EH (cell line): ENCODE measurements around the gene CBR3.
"Not testable (repeated sequence)": the region's sequence is repeated elsewhere in the genome, so short reads cannot be mapped to it uniquely, and the experiment has no call there.

ENCODE experiments used
- DNase-seq: peaks from one replicate; pipeline ENCODE4 v3.0.0-alpha.2; 2015; ENCODE audit warnings: low read depth

The CBR3 gene

DNA sequence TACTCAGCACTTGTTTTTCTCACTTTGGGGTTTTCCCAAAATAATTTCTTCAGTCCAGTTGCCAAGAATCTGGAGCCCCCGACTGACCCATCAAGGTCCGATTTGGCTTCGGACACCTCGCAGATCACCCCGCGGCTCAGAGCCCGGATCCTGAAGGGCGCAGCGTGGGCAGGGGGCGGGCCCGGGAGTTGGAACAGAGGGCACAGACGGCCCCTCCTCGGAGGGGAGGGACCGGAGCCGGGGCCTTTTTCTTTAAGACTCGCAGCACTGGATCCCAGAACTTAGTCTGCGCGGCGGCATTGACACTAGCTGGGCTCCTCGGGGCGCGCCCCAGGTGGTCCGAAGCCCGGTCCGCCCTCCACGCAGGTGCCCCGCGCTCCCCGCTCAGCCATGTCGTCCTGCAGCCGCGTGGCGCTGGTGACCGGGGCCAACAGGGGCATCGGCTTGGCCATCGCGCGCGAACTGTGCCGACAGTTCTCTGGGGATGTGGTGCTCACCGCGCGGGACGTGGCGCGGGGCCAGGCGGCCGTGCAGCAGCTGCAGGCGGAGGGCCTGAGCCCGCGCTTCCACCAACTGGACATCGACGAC is at the start of gene CBR3:
TSS of gene CBR3 (plus strand) at position 277 of the 588 bp plus-strand sequence. CDS start at position 391, 114 bp downstream.
- DNase-seq: peak; percentile 68

DNA sequence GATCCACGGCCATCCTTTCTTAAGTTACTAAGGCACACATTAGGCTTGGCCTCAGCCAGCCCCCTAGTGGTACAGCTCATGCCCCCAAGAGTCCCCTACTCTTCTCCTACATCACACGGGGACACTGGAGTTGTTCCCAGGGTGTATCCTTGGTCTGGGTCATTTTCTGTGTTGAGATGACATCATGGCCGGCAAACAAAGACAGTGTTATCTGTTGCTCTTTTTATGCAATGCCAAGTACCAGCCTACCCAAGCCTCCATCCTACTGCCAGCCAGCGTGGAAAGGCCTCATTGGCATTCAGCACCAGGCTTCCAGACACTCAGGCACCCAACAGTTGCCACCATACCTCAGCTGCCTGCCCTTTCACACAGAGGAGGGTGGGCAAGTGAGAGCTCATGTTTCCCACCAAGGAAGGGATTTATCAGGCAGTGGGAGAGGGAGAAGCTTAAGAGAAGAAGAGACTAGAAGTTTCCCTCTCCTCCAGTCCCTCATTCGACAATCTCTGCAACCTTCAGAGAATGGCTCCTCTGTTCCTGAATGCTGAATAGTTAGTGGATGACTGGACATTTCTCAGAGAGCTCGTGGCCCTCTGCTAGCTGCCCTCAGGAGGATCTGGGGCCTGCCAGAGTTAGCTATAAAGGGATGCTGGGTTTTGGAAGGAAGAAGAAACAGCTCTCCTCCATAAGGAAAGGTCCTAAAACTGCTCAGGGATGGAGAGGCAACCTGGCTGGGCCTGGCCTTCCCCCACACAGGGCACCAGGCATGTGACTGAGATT is 47.3 kb upstream of the CBR3 start:
- peak; percentile 49 for DNase-seq

DNA sequence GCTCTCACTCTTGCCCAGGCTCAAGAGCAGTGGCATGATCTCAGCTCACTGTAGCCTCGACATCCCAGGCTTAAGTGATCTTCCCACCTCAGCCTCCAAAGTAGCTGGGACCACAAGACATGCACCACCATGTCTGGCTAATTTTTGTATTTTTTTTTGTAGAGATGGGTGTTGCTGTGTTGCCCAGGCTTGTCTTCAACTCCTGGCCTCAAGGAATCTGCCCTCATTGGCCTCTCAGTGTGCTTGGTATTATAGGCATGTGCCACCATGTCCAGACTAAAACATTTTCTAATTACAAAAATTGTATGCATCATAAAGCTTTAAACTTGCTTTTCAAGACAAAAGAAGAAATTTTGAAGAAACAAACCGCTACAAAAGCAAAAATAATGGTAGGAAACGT is 44.9 kb upstream of the CBR3 start:
- DNase-seq: no peak

DNA sequence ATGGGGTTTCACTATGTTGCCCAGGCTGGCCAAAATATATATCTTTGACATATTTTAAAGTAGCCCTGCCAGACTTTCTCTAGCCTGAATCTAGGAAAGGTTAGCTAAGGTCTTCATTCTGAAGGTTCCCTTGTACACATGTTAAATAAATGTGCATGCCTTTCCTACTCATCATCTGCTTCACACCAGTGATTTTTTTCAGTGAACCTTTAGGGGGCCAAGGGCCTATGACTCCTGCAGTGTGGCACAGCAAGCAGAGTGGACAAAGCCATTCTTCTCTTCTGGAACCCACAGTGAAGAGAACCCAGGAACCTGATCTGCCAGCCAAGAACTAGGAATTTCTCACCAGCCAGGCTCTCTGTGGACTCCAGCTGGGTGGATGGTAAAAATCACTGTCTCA is 42.2 kb upstream of the CBR3 start:
- peak; percentile 41 for DNase-seq

DNA sequence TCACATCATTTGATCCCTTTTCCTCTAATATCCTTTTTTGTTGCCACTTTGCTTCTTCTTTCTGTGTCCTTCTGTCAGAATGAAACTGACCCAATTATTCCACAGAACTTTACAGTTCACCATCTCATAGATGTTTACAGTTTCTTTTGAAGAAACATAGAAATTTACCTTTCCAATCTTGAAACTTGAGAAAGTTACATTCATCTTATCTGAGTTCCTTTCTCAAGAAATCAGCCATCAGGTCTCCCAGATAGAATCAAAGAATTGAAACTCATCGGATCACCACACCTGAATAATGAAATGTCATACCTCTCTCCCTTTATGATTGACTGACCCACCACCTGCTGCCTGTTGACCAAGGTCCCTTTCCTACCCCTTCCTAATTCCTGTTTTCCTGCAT is 41.4 kb upstream of the CBR3 start:
- DNase-seq: no peak

DNA sequence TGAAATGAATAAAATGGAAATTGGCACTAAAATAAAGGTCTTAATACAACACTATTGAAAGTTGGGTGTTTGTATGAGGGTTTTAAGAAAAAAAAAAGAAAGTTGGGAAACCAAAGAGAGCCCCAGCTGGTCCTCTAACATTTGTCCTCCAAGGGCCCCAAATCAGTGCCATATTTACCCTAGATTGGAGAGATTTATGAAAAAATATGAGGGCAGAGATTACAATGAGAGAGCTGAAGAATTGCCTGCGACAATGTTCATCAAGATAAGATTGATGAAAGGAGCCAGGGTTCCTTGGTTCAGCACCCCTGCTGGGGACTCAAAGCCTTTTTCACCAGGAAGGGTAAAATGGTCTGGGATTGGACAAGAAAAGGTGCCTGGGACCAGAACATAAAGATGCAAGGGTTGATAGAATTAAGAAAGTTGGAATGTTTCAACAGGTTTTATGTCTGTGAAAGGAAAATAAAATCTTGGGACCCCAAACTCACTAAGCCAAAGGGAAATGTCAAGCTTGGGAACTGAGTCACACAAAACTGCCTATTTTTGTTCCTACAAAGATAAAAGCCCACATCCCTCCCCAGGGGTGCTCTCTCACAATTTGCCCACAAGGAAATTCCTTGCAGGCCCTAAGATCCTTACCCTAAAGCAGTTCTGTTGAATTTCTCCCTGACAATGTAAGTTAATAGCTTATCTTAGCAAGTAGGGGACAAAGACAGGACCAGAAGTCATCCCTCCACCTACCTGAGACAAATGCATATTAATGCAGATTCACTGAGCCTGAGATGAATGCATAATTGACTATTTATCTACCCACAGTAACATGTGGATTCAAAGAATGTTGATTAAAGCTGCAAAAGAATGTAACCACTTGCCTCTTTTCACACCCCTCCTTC is 38.2 kb upstream of the CBR3 start:
- no peak for DNase-seq

DNA sequence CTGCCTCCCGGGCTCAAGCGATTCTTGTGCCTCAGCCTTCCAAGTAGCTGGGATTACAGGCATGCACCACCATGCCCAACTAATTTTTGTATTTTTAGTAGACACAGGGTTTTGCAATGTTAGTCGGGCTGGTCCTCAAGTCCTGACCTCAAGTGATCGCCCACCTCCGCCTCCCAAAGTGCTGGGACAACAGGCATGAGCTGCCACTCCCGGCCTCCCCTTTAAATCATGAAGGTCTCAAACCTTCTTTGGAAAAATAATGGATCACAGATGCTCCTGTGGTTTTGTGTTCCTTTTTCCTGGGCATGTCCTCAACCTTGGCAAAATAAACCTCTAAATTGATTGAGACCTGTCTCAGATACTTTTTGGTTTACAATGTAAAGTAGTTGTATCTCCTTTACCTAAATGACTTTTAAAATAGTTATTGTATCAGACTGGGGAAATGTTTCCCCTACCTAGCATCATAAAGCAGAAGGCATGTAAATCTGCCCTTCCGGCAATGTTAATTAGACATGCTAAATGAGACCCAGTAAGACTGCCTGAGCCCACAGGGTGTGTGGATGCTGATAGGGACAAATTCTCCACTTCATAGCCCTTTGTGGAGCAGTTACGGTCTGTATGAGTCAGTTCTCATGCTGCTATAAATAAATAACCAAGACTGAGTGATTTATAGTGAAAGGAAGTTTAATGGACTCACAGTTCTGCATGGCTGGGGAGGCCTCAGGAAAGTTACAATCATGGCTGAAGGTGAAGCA is 37.3 kb upstream of the CBR3 start:
- DNase-seq: peak; percentile 72

DNA sequence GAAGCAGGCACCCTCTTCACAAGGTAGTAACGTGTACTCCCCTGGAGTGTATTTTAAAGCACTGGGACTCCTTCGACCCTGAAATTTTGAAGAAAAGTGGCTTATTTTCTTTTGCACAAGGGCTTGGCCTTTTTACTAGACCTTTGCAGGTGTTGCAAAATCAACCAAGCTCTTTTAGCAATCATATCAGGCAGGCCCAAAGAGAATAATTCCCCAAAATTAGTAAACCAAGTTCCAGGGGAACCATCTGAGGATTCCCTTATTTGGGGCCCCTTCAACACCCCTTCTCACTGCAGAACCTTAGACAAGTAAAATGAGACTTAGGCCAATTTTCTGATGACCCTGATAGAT is 36.7 kb upstream of the CBR3 start:
- DNase-seq: no peak

DNA sequence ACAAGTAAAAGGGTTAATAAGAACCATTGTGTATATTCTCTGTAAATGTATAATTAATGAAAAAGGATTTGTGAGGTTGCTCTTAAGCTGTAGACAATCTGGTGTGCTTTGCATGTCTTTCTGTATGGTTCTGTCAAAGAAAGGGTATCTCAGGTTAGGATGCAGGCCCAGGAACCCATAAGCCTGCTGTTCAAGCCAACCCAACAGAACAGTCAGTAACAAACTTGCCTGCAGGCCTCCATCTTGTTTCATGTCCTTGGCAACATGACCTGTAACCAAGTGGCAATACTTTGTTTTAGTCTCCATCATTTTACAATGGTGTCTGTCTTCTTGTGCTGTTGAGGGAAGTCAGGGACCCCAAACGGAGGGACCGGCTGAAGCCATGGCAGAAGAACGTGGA is 35.9 kb upstream of the CBR3 start:
- DNase-seq: no peak

DNA sequence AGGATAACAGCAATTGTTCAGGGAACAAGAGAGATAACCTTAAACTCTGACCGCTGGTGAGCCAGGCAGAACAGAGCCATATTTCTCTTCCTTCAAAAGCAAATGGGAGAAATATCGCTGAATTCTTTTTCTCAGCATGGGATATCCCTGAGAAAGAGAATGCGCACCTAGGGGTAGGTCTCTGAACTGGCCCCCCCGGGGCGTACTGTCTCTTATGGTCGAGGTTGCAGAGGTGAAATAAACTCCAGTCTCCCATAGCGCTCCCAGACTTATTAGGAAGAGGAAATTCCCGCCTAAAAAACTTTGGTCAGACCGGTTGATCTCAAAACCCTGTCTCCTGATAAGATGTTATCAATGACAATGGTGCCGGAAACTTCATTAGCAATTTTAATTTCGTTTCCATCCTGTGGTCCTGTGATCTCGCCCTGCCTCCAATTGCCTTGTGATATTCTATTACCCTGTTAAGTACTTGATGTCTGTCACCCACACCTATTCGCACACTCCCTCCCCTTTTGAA is 35.1 kb upstream of the CBR3 start:
- DNase-seq: not testable (repeated sequence)

DNA sequence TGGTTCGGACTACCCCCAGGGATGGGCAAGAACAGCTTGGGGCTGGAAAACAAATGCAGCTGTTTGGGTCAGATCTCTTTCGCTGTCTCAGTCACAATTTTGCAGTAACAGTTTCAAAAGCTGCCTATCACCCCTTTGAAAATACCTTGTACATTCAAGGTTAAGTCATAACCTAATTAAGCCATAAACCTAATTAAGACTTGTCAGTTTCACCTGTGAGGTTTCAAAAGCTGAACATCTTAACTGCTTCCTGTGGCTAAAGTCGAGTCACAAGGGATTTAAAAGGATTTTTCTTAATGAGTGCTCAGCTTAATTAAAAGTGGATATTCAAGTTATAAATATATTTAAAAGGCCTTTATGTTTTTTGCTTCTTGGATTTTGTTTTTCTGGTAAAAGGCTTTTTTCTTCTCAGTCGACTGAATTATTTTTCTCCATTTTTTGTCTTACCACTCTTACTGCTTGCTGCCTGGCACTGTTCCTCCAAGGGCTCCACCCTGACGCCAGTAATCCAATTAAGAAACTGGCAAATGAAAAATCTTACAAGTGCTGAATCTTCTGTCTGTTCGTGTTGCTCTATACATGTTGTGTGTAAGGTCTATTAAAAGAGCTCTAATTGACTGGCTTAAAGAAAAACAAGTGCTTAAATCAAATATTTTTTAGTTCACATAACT is 33.8 kb upstream of the CBR3 start:
- no peak for DNase-seq

DNA sequence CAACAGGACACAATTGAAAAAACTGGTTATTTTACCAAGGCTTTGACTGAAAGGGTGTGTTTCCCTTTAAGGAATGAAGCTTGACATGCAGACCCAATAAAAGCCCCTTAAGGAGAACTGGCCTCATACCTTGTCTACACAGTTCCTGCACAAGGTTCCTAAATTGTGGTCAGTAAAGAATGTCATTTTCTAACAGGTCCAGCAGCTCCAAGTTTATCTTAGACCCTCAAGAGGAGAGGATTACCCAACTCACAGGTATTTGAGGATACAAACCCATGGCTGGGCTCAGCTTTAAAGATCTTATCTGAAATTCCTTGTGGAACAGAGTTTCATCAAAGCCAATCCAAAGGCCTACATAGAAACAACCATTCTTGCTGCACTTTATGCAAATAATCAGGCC is 31.4 kb upstream of the CBR3 start:
- DNase-seq: no peak

DNA sequence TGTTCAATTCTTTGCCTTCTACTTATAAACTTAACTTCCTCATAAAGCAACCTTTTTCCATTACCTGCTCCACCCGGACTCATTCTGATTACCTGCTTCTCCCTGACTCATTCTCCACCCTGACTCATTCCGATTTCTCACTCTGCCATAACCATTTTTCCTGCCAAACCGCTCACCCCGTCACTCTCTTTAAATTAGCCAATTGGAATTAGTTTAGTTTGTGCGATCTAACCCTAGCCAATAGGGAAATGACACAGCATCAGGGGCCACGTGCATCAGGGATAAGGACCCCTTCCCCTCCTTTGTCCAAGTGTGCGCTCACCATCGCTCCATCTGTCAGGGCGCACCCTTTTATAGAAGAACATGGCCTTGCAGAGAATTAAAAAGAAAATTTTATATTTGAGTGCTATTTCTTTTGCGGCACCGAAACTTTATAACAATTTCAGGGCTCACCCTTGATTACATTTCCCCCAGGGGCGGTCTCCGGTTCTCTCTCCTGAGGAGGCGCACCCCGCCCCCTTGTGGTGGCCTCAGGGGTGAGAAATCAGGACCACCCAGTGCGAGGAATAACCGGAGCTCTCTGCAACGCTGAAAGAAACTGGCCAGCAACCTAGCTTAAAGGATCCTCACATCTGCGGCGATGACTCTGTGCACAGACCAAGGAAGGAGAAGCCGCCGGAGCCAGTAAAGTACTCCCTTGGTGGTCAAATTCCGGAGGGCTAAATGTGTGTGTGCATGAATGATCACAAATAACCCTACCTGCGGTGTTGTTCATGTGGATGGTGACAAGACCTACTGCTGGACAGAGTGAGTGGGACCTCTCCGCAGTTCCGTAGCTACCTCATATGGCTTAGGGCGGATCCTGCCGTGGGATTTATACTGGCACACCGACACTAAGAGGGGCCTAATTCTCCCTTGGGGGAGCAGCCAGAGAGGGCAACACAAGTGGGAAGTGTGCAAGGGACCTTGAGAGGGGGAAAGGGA is 30.3 kb upstream of the CBR3 start:
- peak; percentile 38 for DNase-seq

DNA sequence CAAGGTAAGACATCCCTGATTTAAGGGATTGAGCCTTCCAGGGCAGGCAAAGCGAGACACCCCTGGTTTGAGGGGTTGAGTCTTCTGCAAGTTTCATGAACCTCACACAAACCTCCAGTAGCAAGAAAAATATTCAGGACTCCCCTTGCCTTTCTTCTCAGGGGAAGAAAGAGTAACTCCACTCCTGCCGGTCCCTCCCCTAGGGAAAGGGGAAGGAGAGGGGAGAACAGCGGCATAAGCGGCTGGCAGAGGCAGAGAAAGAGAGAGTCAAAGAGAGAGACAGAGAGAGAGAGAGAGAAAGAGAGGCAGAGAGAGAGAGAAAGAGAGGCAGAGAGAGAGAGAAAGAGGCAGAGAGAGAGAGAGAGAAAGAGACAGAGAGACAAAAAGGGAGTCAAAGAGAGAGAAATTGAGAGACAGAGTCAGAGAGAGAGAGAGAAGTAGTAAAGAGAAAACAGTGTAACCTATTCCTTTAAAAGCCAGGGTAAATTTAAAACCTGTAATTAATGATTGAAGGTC is 29.5 kb upstream of the CBR3 start:
- no peak for DNase-seq

DNA sequence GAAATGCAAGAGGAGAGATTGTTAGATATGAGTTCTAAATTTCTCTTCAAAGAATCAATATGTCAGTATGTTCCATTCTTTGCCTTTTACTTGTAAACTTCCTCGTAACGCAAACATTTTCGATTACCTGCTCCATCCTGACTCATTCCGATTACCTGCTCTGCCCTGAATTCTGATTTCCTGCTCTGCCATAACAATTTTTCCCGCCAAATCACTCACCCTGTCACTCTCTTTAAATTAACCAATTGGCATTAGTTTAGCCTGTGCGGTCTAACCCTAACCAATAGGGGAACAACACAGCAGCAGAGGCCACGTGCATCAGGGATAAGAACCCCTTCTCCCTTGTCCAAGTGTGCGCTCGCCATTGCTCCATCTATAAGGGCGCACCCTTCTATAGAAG is 25.0 kb upstream of the CBR3 start:
- no peak for DNase-seq

DNA sequence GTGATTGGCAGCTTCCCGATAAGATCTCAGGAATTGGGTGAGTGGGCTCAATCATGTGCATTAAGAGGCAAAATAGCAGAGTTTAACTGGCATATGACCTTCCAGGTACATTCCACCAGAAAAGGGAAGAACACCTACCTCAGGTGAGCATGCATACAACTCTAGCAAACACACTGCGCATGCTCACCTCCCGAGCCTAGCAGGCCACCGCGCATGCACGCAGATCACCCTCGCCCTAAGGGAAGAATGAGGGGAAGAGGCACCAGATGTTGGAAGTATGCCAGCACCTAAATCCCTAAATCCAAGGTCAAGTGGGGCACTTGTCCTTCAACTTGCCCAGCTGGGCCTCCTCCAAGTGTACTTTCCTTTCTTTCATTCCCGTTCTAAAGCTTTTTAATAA is 23.6 kb upstream of the CBR3 start:
- DNase-seq: no peak

DNA sequence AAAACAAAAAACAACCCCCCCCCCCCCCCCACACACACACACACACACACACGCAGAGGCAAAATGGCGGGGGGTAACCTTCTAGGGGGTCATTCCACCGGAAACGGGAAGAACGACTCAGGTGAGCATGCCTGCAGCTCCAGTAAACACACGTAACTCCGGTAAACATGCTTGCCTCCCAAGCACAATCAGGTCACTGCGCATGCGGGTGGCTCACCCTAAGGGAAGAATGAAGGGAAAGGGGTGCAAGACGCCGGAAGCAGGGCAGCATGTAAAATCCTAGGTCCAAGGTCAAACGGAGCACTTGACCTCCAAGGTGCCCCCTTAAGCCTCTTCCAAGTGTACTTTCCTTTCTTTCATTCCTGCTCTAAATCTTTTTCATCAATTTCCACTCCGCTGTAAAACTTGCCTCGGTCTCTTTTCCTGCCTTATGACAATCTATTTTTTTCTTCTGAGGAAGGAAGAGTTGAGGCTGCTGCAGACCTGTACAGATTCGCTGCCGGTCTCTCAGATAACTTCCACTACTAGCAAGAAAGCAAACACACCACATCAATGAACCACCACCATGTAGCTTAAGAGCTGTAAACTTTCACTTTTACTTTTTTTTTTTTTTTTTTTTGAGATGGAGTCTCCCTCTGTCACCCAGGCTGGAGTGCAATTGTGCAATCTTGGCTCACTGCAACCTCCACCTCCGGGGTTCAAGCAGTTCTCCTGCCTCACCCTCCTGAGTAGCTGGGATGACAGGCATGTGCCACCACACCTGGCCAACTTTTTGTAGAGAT is 21.0 kb upstream of the CBR3 start:
- DNase-seq: no peak

DNA sequence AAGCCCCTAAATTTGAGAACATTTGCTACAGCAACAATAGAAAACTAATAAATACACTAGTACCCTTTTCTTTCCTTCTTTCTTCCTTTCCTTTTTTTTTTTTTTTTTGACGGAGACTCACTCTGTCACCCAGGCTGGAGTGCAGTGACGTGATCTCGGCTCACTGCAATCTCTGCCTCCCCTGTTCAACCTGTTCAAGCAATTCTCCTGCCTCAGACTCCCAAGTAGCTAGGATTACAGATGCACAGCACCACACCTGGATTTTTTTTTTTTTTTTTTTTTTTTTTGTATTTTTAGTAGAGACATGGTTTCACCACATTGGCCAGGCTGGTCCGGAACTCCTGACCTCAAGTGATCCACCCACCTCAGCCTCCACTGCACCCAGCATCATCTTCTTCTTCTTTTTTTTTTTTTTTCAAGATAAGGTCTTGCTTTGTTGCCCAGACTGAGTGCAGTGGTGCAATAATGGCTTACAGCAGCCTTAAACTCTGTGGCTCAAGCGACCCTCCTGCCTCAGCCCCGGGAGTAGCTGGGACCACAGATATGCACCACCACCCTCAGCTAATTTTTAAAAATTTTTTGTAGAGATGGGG is 19.6 kb upstream of the CBR3 start:
- DNase-seq: no peak

DNA sequence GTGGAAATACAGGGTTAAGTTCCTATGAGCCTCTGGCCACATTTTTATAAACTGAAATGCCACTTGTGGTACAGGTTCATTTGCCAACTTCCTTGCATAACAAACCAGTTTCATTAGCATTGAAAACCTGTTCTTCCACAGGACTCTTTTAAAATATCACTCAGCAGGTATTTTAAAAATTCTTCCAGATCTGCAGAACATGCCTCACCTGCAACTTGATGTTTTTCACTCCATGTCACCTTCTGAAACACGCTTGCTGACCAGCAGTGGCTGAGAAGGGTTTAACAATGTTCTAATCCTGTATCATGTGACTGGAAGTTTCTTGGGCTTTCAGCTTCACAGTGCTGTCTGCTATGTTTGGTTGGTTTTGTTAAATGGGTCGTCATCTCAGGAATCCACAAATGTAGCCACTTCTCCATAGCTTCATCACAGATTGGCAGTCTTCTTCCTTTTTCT is 17.6 kb upstream of the CBR3 start:
- DNase-seq: no peak
